COLO829 (cell line): Measurements from ENCODE around the gene OR5M10.
"Not testable (repeated sequence)": the region's sequence is repeated elsewhere in the genome, so short reads cannot be mapped to it uniquely, and the experiment has no call there.

ENCODE experiments used
- DNase-seq: peaks from one replicate; pipeline ENCODE4 v3.0.0; 2012; ENCODE audit warnings: low spot score

Gene OR5M10

GRCh38 chr11:56577621-56578020 is at the start of gene OR5M10:
TSS of gene OR5M10 (minus strand) at chr11:56577721. CDS start at chr11:56577721, 0 bp downstream.
- DNase-seq, result no peak

- DNase-seq, result no peak
Observed at GRCh38 chr11:56625946-56626345, 48.4 kb upstream of the OR5M10 start.

DNA sequence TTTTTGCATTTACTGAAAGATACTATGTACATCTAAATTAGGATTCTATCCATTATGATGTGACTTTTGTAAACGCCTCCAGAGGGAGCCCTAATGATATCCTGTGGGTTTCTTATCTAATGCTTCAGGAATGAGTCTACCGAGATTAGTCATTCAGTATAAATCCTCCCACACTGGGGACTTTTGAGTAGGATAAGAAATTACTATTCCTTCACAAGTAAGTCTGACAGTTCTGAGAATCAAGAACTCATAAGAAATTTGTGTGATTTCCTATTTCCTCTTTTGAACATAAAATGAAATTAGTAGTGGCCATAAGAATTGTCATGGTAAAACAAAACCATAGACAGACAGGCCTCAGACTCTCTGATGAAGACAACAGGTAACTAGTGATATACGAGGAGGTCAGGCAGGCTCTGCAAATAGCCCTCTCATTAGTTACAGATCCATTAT is 47.2 kb upstream of the OR5M10 start:
- DNase-seq, result peak; percentile 80

DNA sequence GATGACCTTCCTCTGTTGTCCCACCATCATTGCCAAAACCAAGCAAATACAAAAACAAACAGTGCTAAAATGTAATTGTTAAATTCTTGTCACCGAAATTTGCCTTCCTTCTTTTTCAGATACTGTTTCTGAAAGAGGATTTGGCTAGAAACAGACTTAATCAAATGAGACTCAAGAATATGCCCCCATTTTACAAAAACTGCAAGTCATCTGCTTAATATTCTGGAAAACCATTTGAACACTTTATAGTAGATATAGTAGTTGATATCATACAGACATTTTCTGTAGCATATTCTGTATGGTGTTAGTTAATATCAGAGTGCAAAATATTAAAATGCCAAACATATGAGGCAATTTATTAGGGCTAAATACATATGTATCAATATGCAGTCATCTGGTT is 33.7 kb upstream of the OR5M10 start:
- DNase-seq, result no peak

- DNase-seq, result not testable (repeated sequence)
Observed at GRCh38 chr11:56592088-56592717, 14.7 kb upstream of the OR5M10 start.

DNA sequence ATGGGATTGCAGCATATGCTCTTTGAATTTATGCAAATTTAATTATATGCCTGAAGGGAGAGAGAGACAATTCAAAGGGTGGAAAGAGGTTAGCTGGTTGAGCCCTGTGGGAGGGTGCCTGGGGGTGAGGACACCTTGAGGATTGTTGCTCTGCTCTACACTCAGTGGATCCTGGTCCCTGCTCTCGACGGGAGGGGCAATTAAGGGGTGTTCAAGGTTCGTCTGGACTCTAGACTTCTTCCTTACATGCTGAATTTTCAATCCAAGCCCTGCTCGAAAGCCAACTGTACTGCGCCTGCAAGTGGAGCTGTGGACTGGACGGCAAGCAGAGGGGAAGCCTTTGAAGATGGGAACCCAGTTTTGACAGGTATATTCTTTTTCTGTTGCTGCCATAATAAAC is 18.9 kb downstream of the OR5M10 start:
- DNase-seq, result no peak

GRCh38 chr11:56554691-56555090 is 22.8 kb downstream of the OR5M10 start:
- not testable (repeated sequence) for DNase-seq

DNA sequence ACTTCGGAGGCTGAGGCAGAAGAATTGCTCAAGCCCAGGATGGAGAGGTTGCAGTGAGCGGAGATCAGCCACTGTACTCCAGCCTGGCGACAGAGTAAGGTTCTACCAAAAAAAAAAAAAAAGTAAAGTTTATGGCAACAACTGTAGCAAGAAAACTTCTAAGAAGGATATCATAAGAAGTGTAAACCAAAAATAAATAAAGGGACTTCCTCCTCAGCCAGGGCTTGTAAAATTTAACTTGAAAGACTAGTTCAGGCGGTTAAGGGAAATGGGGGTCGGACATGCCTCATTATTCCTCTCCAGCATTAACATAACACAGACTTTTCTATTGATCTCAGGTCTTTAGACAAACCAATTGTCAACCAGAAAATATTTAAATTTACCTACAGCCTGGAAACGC is 32.0 kb downstream of the OR5M10 start:
- DNase-seq, result no peak

GRCh38 chr11:56543739-56544138 is 33.8 kb downstream of the OR5M10 start:
- no peak for DNase-seq

- no peak for DNase-seq
Observed at GRCh38 chr11:56543157-56543556, 34.4 kb downstream of the OR5M10 start, which contains the start of gene OR5M11. TSS of gene OR5M11 (minus strand) at chr11:56543257. CDS start at chr11:56543257, 0 bp downstream.

- DNase-seq, result no peak
Observed at GRCh38 chr11:56533054-56533740, 44.3 kb downstream of the OR5M10 start.

- no peak for DNase-seq
Observed at GRCh38 chr11:56531856-56532255, 45.7 kb downstream of the OR5M10 start.
